ENCODE results near the gene DNAAF3.
"Not testable (repeated sequence)": the region's sequence is repeated elsewhere in the genome, so short reads cannot be mapped to it uniquely, and the experiment has no call there.

DNAAF3 gene

GRCh38 chr19:55166530-55167268 lies at the start of gene DNAAF3:
DNAAF3 (minus strand) TSS chr19:55166613; CDS start chr19:55166413, 200 bp downstream.
- peak; percentile 100 for DNase-seq (ENCODE audit: low spot score)

GRCh38 chr19:55213547-55213946 lies 47.1 kb upstream of the DNAAF3 start:
- no peak for DNase-seq (ENCODE audit: low spot score)

GRCh38 chr19:55212447-55212846 lies 46.0 kb upstream of the DNAAF3 start:
- DNase-seq (ENCODE audit: low spot score), result no peak

GRCh38 chr19:55209693-55210472 lies 43.5 kb upstream of the DNAAF3 start:
- DNase-seq (ENCODE audit: low spot score), result peak; percentile 73

GRCh38 chr19:55208880-55209692 lies 42.7 kb upstream of the DNAAF3 start, which contains the start of gene PTPRH:
PTPRH (minus strand) TSS chr19:55209501; CDS start chr19:55209433, 68 bp downstream.
- no peak for DNase-seq (ENCODE audit: low spot score)

- DNase-seq (ENCODE audit: low spot score), result peak; percentile 94
Measured at GRCh38 chr19:55206664-55207500, 40.5 kb upstream of the DNAAF3 start.

- DNase-seq (ENCODE audit: low spot score), result not testable (repeated sequence)
Measured at GRCh38 chr19:55202199-55202598, 35.8 kb upstream of the DNAAF3 start.

GRCh38 chr19:55199620-55200204 lies 33.3 kb upstream of the DNAAF3 start:
- DNase-seq (ENCODE audit: low spot score), result no peak

GRCh38 chr19:55198651-55199050 lies 32.2 kb upstream of the DNAAF3 start:
- DNase-seq (ENCODE audit: low spot score), result no peak

- DNase-seq (ENCODE audit: low spot score), result no peak
Measured at GRCh38 chr19:55197528-55197927, 31.1 kb upstream of the DNAAF3 start.

- no peak for DNase-seq (ENCODE audit: low spot score)
Measured at GRCh38 chr19:55196803-55197202, 30.4 kb upstream of the DNAAF3 start.

- DNase-seq (ENCODE audit: low spot score), result no peak
Measured at GRCh38 chr19:55193481-55193880, 27.1 kb upstream of the DNAAF3 start.

- DNase-seq (ENCODE audit: low spot score), result no peak
Measured at GRCh38 chr19:55189403-55189835, 23.0 kb upstream of the DNAAF3 start.

- DNase-seq (ENCODE audit: low spot score), result no peak
Measured at GRCh38 chr19:55188625-55189024, 22.2 kb upstream of the DNAAF3 start.

GRCh38 chr19:55186080-55186479 lies 19.7 kb upstream of the DNAAF3 start:
- DNase-seq (ENCODE audit: low spot score), result no peak

GRCh38 chr19:55181740-55182139 lies 15.3 kb upstream of the DNAAF3 start:
- DNase-seq (ENCODE audit: low spot score), result no peak

GRCh38 chr19:55179606-55180484 lies 13.4 kb upstream of the DNAAF3 start, which contains the start of gene SYT5:
SYT5 (minus strand) TSS chr19:55180289; CDS start chr19:55179041, 1,248 bp downstream.
- DNase-seq (ENCODE audit: low spot score), result peak; percentile 85

- peak; percentile 93 for DNase-seq (ENCODE audit: low spot score)
Measured at GRCh38 chr19:55178781-55179599, 12.6 kb upstream of the DNAAF3 start.

GRCh38 chr19:55176076-55176475 lies 9.7 kb upstream of the DNAAF3 start:
- no peak for DNase-seq (ENCODE audit: low spot score)

Data from AG08396 (cell line).